Measurements from ENCODE around the gene DCPS. TPM values are rescaled to one million over a fixed set of nuclear protein-coding genes. Genes with fewer than 3 reads are reported as not detected.

DCPS gene
- total and polyA plus RNA-seq, 5 donors, result 9.9 to 14.9 (median 10.4) TPM

DNA sequence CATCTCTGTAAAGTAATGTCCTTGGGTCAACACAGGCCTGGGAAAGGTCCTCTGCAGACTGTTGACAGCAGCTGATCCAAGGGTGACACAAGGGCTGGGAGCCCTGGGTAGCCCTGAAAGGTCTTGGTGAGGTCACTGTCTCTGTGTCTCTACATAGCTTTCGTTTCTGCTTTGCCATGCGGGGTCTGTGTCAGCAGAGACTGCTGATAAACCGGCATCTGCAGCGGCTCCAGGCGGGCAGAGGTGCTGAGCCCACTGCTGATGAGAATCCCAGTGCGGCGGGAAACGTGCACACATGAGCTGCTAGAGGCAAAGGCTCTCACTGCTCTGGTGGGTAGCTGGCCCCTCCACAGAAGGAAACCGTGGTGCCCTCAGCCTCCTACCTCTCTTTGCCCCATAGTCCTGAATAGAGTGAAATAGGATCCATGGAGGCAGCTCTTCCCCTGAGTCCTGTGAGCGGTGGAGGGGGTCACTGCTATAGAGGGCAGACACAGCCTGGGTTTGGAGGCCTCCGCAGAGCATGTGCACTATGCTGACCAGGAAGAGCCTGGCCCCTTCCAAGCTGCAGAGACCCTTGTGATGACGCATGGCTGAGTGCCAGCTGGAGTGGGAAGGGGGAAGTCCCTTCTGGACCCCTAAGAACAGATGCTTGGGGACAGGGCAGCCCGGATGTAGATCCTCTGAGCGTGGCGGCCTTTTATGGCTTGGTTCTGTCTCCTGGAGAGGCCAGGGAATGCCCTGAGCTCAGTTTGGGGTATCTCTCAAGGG lies 33.8 kb downstream of the DCPS start:
- DNase-seq, result peak in 2 of 3 donors; percentile 41 to 54
- no peak for ATAC-seq
- H3K9me3 ChIP-seq (ENCODE audit: control insufficient read depth, low read length), result no peaks in the 10 kb centered on the region
- H3K27me3 ChIP-seq (ENCODE audit: control insufficient read depth, insufficient read depth), result no peaks in the 10 kb centered on the region
- intact Hi-C loops (cut with DNase I), result no loop called here
- 77% methylated on average over 15 of the region's 15 CpGs for WGBS
- H3K4me1 ChIP-seq (ENCODE audit: control insufficient read depth, insufficient read depth, low read length), result peaks cover 14% of the 10 kb centered on the region
- H3K27ac ChIP-seq (ENCODE audit: low read length), result no peak overlapping the region
- no peak overlapping the region for H3K4me3 ChIP-seq (ENCODE audit: low read length)

- Histone ChIP-seq H3K4me3 (ENCODE audit: low read length) (no peak overlapping the region), H3K9me3 (ENCODE audit: control insufficient read depth, low read length) (no peaks in the 10 kb centered on the region), H3K27me3 (ENCODE audit: control insufficient read depth, insufficient read depth) (no peaks in the 10 kb centered on the region), H3K27ac (ENCODE audit: low read length) (no peak overlapping the region), H3K4me1 (ENCODE audit: control insufficient read depth, insufficient read depth, low read length) (peaks cover 14% of the 10 kb centered on the region)
- WGBS, result 91% methylated on average over 7 of the region's 7 CpGs
- peak in 2 of 3 donors; percentile 42 to 53 for DNase-seq
- intact Hi-C loops (cut with DNase I), result no loop called here
- no peak for ATAC-seq
These were observed 34.6 kb downstream of the DCPS start for GRCh38 chr11:126338346-126339055.

DNA sequence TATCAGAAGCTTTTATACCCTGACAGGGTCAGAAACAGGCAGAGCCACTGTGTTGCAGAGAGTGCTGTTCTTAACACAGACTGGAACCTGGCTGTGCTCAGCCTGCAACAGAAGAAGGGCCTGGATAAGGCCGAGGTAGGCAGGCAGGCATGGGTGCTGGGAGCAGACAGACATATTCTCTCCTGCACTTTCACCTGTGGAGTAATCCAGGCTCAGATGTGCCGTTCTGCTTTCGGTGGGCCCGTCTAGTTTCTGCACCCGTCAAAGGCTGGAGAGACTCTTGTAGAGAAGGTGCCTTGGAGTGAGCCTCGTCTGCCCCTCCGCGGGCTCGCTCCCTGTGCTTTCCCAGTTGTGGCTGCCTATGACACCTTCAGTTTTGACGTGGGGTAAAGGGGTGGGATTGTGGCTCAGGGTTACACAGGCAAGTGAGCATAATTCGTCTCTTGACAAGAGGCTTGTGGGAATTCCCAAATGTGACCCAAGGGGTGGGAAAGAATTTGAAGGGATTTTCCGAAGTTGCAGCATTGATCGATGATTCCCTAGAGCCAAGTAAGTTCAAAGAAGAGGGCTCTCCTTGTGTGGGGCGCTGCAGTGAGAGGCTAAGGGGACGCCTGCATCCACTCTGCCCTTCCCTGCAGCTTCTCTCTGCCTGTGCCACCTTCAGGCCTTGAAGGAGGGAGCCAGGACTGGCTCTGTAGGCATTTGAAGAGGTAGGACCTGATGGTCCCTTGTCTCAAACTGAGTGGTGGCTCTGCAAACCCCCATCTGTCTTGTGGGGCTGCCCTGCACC lies 35.4 kb downstream of the DCPS start:
- 82% methylated on average over 15 of the region's 15 CpGs for WGBS
- no peak overlapping the region for H3K4me3 ChIP-seq (ENCODE audit: low read length)
- H3K27me3 ChIP-seq (ENCODE audit: control insufficient read depth, insufficient read depth), result no peaks in the 10 kb centered on the region
- intact Hi-C loops (cut with DNase I), result no loop called here
- peaks cover 14% of the 10 kb centered on the region for H3K4me1 ChIP-seq (ENCODE audit: control insufficient read depth, insufficient read depth, low read length)
- DNase-seq (peak in 2 of 3 donors; percentile 23 to 52), ATAC-seq (no peak)
- peak overlapping the region; percentile 20 for H3K27ac ChIP-seq (ENCODE audit: low read length)
- no peaks in the 10 kb centered on the region for H3K9me3 ChIP-seq (ENCODE audit: control insufficient read depth, low read length)

DNA sequence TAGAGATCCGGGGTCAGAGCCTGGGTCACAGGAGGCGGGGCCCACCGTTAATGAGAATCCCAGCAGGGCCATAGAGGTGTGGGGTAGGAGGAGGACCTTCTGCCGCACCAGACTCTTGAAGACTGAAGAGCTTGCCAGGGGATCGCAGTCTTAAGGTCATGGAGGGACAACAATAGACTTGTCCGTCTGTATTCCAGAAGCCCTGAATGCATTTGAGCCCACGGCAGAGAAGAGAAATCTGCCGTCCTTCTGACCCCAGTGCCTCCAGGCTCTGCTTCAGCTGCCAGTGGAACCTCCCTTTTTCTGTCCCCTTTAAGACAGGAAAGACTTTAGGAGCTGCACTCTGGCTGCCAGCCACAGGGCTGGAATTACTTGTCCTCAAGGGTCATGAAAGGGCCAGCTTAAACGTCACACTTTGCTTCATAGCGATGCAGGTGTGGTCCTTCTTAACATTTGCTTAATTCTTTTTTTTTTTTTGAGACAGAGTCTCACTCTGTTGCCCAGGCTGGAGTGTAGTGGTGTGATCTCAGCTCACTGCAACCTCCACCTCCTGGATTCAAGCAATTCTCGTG lies 36.1 kb downstream of the DCPS start:
- Histone ChIP-seq H3K4me3 (ENCODE audit: low read length) (no peak overlapping the region), H3K27ac (ENCODE audit: low read length) (peak overlapping the region; percentile 20), H3K27me3 (ENCODE audit: control insufficient read depth, insufficient read depth) (no peaks in the 10 kb centered on the region), H3K9me3 (ENCODE audit: control insufficient read depth, low read length) (no peaks in the 10 kb centered on the region), H3K4me1 (ENCODE audit: control insufficient read depth, insufficient read depth, low read length) (peaks cover 13% of the 10 kb centered on the region)
- peak; percentile 89 to 94 (median 91) for DNase-seq
- peak; percentile 70 to 87 for ATAC-seq
- intact Hi-C loops (cut with DNase I), result no loop called here
- WGBS, result 39% methylated on average over 11 of the region's 11 CpGs

DNA sequence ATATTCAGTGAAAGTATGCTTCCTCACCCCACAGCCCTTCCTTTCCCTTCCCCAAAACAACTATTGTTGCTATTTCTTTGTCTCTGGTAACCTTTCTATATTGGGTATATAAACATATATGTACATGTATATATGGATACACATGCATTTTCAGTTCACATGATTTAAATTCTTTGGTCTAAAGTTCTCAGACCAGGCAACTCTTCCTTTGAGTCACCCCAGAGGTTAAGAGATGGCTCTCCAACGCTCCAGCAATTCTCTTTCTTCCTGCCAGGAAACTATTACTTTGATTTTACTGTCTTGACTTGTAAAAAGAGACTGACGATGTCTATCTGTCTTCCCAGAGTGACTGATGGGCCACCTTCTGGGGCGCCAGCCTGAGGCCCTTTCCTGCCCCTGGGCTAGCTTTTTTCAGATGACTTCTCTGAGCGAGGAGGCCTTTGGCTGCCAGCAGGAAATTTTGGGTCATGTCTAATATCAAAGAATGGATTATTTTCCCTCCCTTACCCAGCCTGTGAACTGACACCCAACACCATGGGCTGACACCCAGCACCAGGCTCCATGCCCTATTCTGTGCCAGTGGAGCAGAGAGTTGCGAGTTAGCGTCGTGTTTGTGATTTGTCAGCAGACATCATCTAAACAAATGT lies 37.2 kb downstream of the DCPS start:
- H3K9me3 ChIP-seq (ENCODE audit: control insufficient read depth, low read length), result no peaks in the 10 kb centered on the region
- no peak overlapping the region for H3K4me3 ChIP-seq (ENCODE audit: low read length)
- no peak overlapping the region for H3K27ac ChIP-seq (ENCODE audit: low read length)
- peaks cover 14% of the 10 kb centered on the region for H3K4me1 ChIP-seq (ENCODE audit: control insufficient read depth, insufficient read depth, low read length)
- H3K27me3 ChIP-seq (ENCODE audit: control insufficient read depth, insufficient read depth), result no peaks in the 10 kb centered on the region
- intact Hi-C loops (cut with DNase I), result no loop called here
- DNase-seq (peak in 2 of 3 donors; percentile 33 to 45), ATAC-seq (no peak)
- WGBS, result 74% methylated on average over 7 of the region's 7 CpGs

GRCh38 chr11:126341760-126342161 lies 37.9 kb downstream of the DCPS start:
- H3K27me3 ChIP-seq (ENCODE audit: control insufficient read depth, insufficient read depth), result no peaks in the 10 kb centered on the region
- peak in 1 of 3 donors; percentile 22 for DNase-seq
- H3K9me3 ChIP-seq (ENCODE audit: control insufficient read depth, low read length), result no peaks in the 10 kb centered on the region
- H3K27ac ChIP-seq (ENCODE audit: low read length), result no peak overlapping the region
- ATAC-seq, result no peak
- no peak overlapping the region for H3K4me3 ChIP-seq (ENCODE audit: low read length)
- 58% methylated on average over 3 of the region's 3 CpGs for WGBS
- intact Hi-C loops (cut with DNase I), result no loop called here
- H3K4me1 ChIP-seq (ENCODE audit: control insufficient read depth, insufficient read depth, low read length), result peaks cover 15% of the 10 kb centered on the region

- Histone ChIP-seq H3K27me3 (ENCODE audit: control insufficient read depth, insufficient read depth) (no peaks in the 10 kb centered on the region), H3K27ac (ENCODE audit: low read length) (no peak overlapping the region), H3K9me3 (ENCODE audit: control insufficient read depth, low read length) (no peaks in the 10 kb centered on the region), H3K4me1 (ENCODE audit: control insufficient read depth, insufficient read depth, low read length) (peaks cover 19% of the 10 kb centered on the region), H3K4me3 (ENCODE audit: low read length) (no peak overlapping the region)
- peak in 2 of 3 donors; percentile 41 to 49 for DNase-seq
- no peak for ATAC-seq
- 93% methylated on average over 16 of the region's 16 CpGs for WGBS
- intact Hi-C loops (cut with DNase I), result no loop called here
These were observed 39.2 kb downstream of the DCPS start for GRCh38 chr11:126343051-126343450.

DNA sequence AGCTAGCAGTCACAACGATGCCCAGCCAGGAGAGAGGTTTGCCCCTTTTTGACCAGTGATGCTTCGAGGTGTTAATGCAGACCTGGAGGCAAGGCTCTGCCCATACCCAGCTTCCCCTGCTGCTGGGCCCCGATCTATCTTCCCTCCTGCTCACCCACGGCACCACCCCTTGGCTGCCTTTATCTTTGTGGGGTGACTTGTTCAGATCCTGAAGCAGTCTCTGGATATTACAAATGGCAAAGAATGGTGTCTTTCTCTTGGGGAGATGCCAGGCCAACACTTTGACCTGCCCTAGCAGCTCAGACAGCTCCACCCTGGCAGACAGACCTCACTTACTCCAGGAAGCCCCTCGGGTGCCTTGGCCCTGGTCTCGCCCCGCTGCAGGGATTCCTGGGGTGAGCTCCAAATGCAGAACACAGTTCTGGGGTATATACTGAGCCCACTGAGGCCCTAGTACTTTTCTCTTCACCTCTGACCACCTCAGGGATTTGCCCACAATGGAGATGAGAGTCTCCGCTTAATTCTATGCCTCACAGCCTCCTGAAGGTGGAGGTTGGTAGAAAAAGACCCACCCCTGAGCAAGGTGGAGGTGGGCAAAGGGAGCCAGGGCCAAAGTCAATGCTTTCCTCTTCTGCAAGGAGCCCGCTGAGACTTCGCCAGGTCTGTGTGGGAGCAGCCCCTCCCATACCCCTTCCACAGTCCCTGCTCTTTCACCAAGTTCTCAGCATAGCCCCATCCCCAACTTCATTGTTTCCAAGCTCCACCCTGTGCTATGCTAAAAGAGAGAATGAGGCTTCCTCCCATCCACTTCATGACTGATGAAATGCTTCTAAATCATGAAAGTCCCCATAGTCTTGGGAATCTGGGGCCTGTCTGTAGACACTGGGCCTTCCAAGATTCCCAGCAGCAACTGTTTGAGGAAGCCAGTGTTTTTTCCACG lies 40.6 kb downstream of the DCPS start:
- Histone ChIP-seq H3K27me3 (ENCODE audit: control insufficient read depth, insufficient read depth) (no peaks in the 10 kb centered on the region), H3K9me3 (ENCODE audit: control insufficient read depth, low read length) (no peaks in the 10 kb centered on the region), H3K4me1 (ENCODE audit: control insufficient read depth, insufficient read depth, low read length) (peaks cover 28% of the 10 kb centered on the region), H3K27ac (ENCODE audit: low read length) (no peak overlapping the region), H3K4me3 (ENCODE audit: low read length) (no peak overlapping the region)
- peak in 2 of 3 donors; percentile 44 to 50 for DNase-seq
- intact Hi-C loops (cut with DNase I), result loop anchor here in 1 of 4 donors (5.0 kb wide), 1 partner anchor 68 kb away; no protein-coding TSS in a partner anchor
- 82% methylated on average over 11 of the region's 11 CpGs for WGBS
- no peak for ATAC-seq

GRCh38 chr11:126345283-126345682 lies 41.4 kb downstream of the DCPS start:
- intact Hi-C loops (cut with DNase I), result loop anchor here in 1 of 4 donors (5.0 kb wide), 1 partner anchor 67 kb away; no protein-coding TSS in a partner anchor
- WGBS, result 94% methylated on average over 16 of the region's 16 CpGs
- DNase-seq, result peak in 2 of 3 donors; percentile 59 to 61

More at GRCh38 chr11:126345283-126345682, 41.4 kb downstream of the DCPS start:
- Histone ChIP-seq H3K4me3 (ENCODE audit: low read length) (no peak overlapping the region), H3K27ac (ENCODE audit: low read length) (no peak overlapping the region), H3K4me1 (ENCODE audit: control insufficient read depth, insufficient read depth, low read length) (peaks cover 22% of the 10 kb centered on the region), H3K9me3 (ENCODE audit: control insufficient read depth, low read length) (no peaks in the 10 kb centered on the region), H3K27me3 (ENCODE audit: control insufficient read depth, insufficient read depth) (no peaks in the 10 kb centered on the region)
- no peak for ATAC-seq

Data from right cardiac atrium (tissue), 5 donors.